Stimulated activated CD8-positive, alpha-beta memory T cell treated with anti-CD3 and anti-CD28 coated beads, Interleukin-2, amount 100 ng/mL, for 1 hour (primary cell): ENCODE results near the gene GADD45A.
A peak's percentile ranks its signal among the peaks of the same experiment; 100 is the strongest.
"Not testable (repeated sequence)": the region's sequence is repeated elsewhere in the genome, so short reads cannot be mapped to it uniquely, and the experiment has no call there.

Experiments used
- DNase-seq, 2 donors: peaks; one replicate each; pipeline ENCODE4 v3.0.0-alpha.2; 2020; ENCODE audit warnings: low read depth in 2 of 2

The GADD45A gene, protein sequence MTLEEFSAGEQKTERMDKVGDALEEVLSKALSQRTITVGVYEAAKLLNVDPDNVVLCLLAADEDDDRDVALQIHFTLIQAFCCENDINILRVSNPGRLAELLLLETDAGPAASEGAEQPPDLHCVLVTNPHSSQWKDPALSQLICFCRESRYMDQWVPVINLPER

GRCh38 chr1:67685067-67685557 is at the start of gene GADD45A:
TSS of gene GADD45A (plus strand) at chr1:67685201. CDS start at chr1:67685495, 294 bp downstream.
- peak; percentile 87 to 89 for DNase-seq

- no peak for DNase-seq
Observed at GRCh38 chr1:67636146-67636545, 48.9 kb upstream of the GADD45A start.

DNA sequence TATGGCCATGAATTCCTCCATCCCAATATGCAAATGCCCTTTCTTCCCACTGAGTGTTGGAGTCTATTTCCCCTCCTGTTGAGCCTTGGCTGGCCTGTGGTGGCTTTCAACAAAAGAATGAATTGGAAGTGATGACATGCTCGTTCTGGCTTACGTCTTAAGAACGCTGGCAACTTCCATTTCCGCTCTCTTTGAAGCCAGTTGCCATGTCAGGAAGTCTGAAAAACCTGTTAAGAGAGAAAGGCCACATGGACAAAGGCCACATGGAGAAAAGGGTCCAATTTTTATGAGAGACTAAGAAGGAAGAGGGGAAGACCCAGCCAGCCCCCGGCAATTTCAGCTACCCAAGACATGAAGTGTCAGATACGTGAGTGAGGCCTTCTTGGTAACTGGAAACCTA is 45.6 kb upstream of the GADD45A start:
- DNase-seq: no peak

DNA sequence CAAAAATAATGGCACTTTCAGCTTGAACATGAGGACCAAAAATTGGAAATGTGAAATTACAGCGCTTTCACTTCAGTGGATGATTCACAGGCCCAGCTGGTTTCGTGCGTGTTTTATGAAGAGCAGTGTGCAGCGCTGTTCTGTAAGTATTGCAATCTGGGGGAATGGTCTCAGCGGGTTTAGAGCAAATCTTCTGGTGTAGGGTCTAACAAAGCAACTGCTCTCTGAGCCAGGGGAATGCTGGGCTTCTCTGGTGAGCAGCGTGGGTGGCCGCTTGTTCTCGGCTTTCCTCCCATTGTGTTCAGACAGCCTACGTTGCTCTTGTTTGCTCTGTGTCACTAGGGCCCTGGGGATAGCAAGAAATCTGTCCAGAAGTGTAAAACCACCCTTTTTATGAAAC is 42.4 kb upstream of the GADD45A start:
- no peak for DNase-seq

DNA sequence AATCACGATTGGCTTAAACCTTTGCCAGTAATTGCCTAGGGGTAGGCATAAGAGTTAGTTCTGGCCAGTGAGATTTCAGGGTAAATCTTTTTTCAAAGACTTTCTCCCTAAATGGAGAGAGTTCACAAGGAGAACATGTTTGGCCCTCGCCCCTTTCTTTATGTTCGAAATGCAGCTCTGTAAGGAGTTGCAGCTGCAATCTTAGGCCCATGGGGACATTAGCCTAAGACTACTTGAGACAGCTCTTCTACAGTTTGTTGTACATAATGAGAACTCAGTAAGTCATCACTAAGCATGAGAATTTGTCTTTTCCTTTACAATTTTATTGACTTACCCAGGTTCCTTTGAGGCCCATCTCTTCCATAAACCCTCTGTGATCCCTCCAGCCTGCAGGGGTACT is 40.4 kb upstream of the GADD45A start:
- no peak for DNase-seq

DNA sequence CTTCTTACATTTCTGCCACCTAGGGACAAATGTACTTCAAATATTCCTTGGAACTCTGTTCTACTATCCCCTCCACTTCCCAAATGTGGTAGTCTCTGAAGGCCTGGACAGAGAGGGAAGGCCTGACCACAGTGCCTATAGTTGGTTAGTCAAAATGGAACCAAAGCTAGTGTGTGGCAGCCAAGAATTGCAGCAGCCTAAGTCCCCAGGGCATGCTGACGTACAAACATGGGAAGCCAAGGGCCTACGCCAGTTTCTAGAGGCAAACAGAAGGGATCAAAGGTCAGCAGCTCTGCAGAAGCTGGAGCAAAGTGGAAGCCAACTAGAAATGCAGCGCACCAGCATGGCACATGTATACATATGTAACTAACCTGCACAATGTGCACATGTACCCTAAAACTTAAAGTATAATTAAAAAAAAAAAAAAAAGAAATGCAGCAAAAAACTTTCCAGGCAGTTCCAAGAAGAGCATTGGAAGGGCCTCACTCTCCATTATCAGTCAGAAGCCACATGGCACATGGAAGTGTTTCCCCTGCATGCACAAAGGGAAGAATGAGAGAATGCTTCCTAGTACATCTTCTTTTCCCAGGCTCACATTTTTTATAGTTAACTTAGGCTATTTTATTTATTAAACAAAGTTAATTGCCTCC is 39.4 kb upstream of the GADD45A start:
- DNase-seq: no peak

DNA sequence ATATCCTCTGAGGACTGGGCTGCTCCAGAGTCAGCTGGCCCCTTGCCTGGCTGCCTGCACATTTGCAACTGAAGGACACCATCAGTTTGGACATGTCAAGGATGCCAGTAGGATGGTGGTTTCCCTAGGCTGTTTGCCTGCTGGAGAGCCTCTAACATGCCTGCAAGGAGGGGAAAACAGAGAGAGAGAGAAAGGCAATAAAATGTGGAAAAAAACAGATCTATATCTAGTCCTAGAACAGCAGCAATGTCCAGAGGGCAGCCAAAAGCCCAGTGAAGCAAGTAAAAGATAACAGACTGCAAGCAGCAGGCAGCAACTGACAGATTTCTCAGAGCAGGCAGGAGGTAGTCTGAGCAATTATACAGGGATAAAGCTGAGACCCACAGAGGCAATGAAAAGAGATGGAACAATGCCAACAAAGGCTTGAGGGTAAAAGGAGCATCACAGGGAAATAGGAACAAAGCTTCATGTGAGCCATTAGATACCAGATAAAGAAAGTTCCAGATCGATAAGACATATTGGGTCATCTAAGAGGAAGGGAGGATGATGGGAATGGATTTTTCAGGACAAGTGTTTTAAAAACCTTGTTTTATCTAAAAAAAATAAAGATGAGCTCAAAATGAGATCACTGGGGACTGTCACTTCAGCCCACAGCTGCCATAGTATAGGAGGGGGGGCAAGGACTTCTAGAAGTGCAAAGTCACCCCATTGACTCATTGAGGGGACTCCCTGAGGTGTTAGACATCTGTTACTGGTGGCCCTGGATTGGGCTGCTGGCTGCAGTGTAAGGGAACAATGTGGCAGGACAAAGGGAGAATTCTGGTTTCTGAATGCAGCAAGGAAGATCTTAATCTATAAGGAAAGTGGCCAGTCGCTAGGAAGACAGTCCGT is 38.6 kb upstream of the GADD45A start:
- no peak for DNase-seq

DNA sequence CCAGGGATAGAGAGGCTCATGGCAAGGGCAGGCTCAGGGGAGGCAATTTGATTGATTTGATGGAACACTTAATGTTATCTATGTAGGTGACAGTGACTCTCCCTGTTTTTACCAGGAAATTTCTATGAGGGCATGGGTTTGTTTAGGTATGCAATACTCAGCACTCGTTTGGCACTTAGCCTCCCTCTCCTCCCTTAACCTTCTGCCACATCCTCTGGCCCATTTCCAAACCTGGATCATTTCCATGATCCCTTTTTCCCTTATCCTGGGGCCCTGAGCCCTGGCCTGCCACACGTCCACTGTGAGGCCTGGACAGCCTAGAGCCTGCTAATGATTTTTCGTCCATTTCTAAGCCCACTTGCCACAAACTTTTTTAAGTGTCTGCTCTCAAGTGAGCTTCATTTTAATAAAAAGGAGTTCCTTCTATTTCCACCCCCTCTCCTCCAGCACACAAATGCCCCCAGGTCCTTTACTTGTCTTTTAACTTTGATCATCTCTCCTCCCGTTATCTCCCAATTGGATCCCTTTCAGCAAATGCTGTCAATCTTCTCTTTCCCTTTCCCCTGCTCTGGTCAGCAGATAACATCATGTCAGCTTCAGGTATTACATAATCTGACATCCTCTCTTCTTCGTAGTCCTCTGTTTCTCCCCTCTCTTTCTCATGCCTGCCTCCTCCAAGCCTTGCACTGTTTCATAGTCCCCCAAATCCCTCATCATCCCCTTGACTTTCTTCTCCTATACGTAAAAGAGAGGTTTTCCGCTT is 37.8 kb upstream of the GADD45A start:
- no peak for DNase-seq

- DNase-seq: no peak
Observed at GRCh38 chr1:67647814-67648358, 37.1 kb upstream of the GADD45A start.

- no peak for DNase-seq
Observed at GRCh38 chr1:67648582-67649326, 36.2 kb upstream of the GADD45A start.

- no peak for DNase-seq
Observed at GRCh38 chr1:67650061-67650460, 34.9 kb upstream of the GADD45A start.

DNA sequence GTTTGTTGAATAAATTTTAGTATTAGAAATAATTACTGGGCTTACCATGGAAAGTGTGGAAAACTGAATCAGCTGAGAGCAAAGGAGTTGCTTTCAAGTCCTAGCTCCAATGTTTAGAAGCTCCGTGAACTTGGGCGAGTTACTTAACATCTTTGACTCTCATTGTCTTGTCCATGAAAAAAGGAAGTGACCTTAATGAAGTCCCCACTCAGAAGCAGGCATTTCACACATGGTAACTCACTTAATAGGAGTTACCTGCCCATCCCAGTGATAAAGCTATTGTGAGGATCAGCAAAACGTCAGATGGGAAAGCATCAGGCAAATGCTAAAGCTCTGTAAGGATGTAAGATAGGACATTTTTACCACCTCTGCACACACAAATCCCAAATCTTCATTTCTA is 34.0 kb upstream of the GADD45A start:
- no peak for DNase-seq

DNA sequence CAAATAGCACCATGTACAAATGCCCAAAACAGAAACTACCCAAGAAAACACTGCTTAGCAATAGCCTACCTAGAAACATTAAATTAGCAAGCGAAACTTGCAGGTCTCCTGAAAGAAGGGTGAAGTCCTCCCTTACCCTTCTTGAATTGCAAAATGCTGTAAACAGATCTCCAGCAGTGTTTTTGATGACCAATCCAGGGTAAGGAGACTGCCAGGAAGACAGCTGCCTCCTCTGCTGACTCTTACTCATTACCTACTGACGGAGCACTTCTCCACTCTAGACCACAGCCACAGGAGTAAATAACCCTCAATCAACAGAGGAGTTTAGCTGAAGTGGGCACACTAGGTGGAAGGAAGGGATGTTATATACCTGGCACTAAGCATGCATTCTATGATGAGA is 32.2 kb upstream of the GADD45A start:
- no peak for DNase-seq

DNA sequence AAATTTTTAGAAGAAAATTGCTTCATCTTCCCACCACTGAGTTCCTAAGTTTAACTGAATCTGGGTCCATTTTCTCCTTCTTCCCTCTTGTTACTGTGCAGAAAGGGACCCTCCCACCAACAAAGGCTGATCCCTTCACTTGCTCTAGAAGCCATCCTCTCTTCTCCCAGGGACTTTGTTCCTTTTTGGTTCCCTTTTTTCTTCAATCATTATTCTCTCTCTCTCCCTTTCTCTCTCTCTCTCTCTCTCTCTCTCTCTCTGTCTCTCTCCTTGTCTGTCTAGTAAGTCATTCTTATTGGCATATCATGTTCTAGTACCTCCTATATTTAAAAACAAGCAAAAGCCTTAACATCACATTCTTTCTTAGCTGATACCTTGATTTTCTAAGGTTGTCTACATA is 31.7 kb upstream of the GADD45A start:
- DNase-seq: no peak

DNA sequence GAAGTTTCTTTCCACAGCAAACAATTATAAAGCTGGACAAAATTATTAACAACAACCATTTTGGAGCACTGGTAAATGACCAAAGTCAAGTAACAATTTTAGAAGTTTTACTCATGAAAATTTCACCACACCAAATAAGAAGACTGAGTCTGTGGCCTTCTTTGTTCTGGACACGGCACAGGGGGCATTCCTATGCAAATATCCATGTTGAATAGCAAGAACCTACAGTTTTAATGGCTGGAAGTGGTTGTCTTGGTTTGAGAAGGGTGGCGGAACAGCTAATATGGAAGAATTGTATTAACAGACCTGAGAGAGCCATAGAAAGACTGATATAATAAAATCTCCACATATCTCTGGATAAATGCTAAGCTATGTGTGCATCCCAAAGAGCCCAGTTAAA is 29.4 kb upstream of the GADD45A start:
- DNase-seq: no peak

DNA sequence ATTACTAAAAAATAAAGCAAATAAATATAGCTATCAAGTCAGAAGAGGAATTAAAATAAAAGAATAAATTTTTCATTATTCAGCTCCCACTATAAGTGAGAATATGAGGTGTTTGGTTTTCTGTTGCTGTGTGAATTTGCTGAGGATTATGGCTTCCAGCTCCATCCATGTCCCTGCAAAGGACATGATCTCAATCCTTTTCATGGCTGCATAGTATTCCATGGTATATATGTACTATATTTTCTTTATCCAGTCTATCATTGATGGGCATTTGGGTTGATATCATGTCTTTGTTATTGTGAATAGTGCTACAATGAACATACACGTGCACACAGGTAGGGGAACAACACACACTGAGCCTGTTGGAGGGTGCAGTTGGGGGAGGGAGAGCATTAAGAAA is 27.8 kb upstream of the GADD45A start:
- DNase-seq: not testable (repeated sequence)

GRCh38 chr1:67659229-67659628 is 25.8 kb upstream of the GADD45A start:
- DNase-seq: no peak

GRCh38 chr1:67662884-67663283 is 22.1 kb upstream of the GADD45A start:
- no peak for DNase-seq

DNA sequence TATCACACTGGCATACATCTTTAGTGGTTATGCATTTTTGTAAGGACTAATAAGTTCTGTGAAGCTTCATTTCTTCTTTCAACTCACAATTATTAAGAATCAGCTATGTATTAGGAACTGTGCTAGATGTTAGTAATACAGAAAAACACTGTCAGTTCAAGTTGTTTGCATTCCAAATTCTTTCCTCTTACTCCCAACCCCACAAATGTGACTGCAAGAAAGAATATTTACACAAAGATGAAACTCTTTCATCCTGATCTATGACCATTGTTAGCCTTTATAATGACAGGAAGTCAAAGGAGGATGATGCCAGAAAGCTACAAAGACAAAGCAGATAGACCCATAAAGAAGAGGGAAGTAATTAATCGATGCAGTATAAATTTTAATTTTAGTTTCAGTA is 21.0 kb upstream of the GADD45A start:
- no peak for DNase-seq

GRCh38 chr1:67665307-67665706 is 19.7 kb upstream of the GADD45A start:
- DNase-seq: not testable (repeated sequence)

GRCh38 chr1:67666636-67667035 is 18.4 kb upstream of the GADD45A start:
- DNase-seq: no peak
